NOMO-1 treated with DMSO at 0.1 percent for 48 hours (cell line): ENCODE measurements around the gene FOXL3.
"Not testable (repeated sequence)": the region's sequence is repeated elsewhere in the genome, so short reads cannot be mapped to it uniquely, and the experiment has no call there.

Experiments used
- DNase-seq: peaks from one replicate; lab custom pipeline; 2025; ENCODE audit not compliant: unreplicated experiment; lab: John Stamatoyannopoulos, UW

The FOXL3 gene

GRCh38 chr7:335358-336148, 45.6 kb downstream of the FOXL3 start:
- no peak for DNase-seq

DNA sequence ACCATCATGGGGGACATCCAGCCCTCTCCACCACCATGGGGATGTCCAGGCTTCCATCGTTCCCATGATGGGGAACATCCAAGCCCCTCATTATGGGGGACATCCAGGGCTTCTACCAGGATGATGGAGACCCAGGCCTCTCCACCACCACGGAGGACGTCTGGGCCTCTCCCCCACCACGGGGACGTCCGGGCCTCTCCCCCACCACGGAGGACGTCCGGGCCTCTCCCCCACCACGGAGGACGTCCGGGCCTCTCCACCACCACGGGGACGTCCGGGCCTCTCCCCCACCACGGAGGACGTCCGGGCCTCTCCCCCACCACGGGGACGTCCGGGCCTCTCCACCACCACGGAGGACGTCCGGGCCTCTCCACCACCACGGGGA, 46.2 kb downstream of the FOXL3 start:
- DNase-seq: not testable (repeated sequence)

DNA sequence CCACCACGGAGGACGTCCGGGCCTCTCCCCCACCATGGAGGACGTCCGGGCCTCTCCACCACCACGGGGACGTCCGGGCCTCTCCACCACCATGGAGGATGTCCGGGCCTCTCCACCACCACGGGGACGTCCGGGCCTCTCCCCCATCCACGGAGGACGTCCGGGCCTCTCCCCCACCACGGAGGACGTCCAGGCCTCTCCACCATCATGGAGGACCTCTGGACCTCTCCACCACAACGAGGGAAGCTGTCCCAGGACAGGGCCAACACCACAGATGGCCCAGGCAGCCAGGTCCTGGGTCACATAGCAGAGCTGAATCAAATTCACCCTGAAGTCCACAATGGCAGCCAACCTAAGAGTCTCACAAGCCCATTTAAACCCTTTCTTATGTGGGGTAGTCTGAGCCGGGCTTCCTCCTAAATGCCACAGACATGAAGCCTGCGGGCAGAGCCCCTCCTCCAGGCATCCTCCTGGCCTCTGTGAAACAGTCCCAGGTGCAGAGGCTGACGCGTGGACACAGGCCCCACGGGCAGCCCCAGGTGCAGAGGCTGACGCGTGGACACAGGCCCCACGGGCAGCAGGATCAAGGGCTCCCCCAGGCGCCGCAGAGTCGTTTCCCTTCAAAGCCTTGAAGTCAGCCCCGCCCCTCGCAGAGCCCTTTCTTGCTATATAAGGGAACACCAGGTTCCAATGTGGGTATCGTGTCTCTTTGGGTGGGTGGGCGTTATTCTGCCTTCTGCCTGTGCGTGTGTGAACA, 47.0 kb downstream of the FOXL3 start:
- no peak for DNase-seq

DNA sequence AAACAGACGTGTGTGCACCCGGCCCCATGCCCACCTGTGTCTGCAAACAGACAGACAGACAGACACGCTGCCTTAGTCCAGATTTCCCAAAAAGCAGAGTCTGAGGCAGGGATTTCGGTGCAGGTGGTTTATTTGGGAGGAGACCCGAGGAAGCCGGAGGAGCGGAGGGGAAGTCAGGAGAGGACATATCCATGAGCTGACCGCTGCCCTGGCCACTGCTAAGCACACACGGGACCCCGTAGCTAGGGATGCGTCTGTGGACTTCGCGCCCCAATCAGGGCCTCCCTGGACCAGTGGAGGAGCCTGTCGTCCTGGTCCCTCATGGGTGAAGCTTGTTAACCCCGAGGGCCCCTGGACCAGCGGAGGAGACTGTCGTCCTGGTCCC, 47.6 kb downstream of the FOXL3 start:
- DNase-seq: no peak

DNA sequence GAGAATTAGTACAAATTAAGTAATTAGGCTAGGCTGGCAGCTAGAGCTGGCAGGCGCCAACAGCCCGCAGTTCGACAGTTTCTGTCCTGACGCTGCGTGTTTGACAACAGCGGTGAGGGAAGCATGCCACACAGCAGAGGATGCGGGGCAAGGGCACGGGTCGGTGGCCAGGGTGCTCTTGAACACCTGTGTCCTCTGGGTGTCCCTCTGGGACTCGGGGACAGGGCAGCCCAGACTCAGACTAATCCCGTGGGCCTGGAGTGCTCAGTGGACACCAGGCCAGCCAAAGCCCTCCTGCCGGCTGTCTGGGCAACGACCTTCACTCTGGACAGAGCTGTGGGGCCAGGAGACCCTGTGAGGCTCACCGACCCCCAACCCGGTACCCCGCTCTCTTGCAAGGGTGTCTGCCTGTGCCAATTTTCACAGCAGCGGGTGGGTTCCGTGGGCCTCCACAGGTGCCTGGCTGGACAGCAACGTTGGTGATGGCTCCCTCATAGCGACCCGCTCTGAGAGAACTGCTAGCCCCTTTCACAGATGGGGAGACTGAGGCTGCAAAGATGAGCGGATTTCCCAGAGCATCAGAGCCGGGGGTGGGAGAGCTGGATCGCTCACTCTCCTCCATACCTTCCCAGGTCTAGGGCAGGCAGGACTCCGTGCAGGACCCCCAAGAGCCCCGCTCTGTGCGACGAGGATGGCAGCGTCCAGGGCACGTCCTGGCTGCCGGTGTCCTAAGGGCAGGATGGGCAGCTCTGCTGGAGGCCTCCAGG, 48.5 kb downstream of the FOXL3 start:
- DNase-seq: no peak

DNA sequence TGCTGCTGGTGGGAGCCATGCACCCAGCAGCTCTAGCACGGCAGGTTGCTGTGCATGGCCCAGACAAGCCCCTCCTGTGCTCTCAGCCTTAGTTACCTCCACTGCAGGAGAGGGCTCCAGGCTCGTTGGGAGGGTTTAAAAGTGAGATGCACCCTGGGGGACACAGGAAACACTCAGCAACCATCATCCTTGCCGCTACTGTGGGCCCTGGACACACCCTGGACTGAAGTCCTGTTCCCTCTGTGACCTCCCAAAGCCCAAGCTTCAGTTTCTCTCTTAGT, 49.0 kb downstream of the FOXL3 start:
- no peak for DNase-seq

- DNase-seq: no peak
These were observed 49.7 kb downstream of the FOXL3 start for GRCh38 chr7:339696-340095.

GRCh38 chr7:340200-340937, 50.4 kb downstream of the FOXL3 start:
- no peak for DNase-seq
